RPMI8226 (cell line): ENCODE measurements around the gene SAMD13.

Experiments
- DNase-seq: peaks from one replicate; pipeline ENCODE4 v3.0.0-alpha.2; 2015

The SAMD13 gene

DNA sequence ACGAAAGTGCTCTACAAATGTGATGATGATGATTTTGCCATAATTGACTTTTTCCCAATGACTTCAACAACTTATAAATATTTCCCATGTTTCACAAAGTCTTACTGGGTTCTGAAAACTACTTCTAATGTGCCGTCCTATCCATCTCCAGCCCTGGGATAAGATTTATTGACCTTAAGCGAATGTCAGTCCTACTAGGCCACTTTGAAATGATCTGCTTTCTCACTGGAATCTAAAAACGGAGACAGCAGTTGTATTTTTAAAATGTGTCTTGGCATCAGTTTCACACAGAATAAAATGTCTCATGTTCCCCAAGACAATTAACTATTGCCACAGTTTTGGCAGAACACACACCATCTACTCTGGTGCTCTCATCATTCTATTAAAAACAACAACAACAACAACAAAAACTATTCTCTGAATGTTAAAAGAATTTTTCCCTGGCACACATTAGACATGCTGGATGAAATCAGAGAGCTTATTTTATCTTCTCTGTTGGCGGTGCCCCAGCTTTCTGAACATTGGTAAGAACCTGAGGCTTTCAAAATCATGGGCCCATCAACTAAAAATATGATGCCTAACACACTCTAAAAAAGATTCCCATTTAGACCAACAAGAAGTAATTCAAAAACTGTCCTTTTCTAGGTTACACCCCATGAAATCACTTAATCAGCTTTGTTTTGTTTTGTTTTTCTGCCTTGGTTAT, 73.6 kb downstream of the SAMD13 start:
- no peak for DNase-seq

DNA sequence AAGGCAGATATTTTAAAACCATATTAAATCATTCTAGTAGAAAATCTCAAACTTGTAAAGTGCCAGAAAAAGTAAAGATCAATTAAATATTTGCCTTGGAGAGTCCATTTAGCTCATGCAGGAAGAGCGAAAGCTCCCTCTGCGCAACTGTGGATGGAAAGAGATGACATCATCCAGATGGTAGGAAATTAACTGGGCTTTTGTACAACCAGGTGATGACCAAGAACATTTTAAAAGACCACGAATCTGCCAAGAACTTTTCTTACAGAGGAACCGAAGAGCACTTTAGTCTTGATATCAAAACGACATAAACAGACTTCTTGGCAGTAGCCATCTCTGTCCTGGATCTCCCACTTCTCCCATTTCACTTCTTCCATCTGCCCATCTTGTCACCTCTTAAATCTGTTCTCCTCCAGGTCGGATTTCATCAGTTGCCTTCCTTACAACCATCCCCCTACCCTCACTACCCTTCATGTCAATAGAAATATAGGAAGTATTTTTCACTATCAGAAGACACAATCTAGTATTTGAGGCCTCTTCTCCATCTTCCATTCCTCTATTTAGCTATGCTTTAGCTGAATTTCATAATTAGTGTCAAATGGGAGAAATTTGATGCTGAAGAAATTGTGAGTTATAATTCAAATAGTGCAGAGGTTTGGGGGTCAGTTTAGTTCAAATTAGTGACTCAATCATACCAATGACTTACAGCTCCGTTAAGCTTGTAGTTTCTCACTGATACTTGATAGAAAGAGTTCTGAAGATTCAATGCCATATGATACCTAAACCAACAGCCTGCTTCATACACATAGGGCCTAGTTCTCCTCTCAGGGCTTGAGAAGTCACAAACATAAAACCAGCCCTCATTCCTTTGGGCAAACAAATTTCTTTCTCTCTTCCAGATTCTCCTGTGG, 74.7 kb downstream of the SAMD13 start:
- DNase-seq: no peak

DNA sequence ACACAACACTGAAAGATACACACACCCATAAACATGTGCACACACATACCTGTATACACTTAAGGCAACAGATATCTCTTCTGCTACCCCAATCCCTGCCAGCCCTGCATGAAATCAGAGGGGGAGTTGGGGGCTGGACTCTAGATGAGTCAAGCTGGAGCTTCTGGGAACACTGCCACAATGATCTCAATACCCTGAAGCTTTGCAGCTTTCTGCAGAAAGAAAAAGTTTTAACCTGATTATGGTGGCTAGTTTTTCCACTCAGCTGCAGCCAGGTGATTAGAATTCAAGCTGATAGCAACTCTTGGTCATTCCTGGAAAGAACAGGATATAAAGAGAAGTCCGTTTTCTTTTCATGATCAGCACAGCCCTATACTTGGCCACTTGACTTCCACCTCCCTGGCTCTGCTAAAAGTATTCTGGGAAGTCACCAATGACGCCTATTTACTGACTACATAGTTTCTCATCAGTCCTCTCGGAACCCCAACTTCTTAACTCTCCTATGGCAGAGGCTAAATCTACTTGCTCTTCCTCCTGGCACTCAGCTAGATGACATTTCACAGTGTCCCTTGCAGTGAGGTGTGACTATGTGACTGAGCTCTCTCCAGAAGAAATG, 76.1 kb downstream of the SAMD13 start:
- DNase-seq: no peak

DNA sequence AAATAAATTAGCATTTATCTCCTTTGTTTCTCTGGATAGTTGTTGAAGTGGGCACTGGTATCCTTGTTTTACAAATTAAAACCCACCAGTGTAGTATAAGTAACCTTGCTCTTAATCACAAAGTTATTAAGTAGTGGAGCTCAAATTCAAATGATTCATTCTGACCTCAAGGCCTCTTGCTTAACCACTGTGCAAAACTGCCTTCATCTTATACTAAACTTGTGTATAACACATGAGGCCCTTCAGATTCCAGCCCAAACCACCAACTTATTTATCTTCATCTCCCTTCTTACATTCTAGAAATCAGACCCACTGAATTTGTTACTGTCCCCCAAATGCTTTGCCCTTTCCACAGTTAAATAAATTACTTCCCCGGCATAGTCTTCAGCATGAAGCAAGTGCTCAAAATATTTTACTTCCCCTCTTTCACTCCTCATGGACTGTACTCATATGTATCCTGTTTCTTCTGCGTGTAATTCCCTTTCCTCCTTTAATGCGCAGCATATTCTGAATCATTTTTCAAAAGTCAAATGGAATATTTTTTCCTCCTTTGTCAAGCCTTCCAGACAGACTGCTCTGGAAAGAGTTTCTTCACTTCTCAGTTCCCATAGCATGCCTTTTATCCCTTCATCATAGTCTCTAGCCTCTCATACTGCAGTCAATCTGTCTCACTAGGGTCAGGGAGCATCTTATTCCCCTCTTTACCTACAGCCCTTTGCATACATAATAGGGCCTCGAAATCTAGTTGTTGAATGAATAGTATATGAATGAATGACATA, 77.8 kb downstream of the SAMD13 start:
- no peak for DNase-seq

DNA sequence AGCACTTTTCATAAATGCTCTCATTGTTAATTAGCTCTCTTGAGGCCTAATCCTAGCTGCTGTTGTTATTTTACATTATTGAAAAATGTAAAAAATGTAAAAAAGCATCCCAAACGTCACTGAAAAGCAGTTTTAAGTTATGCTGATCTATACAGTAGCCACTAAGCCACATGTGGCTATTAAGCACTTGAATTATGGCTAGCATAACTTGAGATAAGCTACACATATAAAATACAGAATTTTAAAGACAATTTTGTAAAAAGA, 78.3 kb downstream of the SAMD13 start:
- no peak for DNase-seq

DNA sequence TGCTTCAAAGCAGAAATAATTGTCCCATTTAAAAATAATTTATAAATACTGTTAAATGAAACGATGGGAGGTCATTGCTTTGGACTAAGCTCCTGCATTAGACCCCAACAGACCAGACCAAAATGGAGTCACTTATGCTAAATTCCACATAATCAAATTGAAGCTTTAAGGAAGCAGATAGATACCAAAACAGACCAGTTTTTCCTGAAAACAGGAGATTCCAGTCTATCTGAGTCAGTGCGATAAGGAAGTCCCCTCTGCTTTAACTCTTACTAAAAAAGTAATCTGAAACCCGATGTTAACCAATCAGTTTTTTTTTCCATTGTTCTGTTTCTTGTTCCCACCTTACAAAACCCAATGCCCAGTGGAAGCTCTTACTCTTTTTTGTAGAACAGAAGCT, 80.6 kb downstream of the SAMD13 start:
- DNase-seq: no peak

DNA sequence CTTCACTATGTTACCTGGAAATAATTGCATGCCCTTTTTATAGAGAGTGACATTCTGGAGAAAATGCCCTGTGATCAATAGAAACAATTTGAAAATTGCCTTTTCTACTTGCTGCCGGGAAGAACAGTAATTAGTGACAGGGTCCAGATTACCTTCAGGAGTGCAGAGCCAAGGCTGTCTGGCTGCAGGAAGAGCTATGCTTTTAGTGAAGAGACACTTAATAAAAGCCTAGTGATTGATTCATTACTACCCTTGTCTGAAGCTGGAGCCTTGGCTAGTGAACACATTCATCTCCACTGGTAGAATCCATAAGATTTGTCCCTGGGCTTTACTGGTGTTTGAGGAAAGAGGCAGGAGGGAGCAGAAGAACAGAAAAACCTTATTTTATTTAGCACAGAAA, 83.8 kb downstream of the SAMD13 start:
- no peak for DNase-seq

DNA sequence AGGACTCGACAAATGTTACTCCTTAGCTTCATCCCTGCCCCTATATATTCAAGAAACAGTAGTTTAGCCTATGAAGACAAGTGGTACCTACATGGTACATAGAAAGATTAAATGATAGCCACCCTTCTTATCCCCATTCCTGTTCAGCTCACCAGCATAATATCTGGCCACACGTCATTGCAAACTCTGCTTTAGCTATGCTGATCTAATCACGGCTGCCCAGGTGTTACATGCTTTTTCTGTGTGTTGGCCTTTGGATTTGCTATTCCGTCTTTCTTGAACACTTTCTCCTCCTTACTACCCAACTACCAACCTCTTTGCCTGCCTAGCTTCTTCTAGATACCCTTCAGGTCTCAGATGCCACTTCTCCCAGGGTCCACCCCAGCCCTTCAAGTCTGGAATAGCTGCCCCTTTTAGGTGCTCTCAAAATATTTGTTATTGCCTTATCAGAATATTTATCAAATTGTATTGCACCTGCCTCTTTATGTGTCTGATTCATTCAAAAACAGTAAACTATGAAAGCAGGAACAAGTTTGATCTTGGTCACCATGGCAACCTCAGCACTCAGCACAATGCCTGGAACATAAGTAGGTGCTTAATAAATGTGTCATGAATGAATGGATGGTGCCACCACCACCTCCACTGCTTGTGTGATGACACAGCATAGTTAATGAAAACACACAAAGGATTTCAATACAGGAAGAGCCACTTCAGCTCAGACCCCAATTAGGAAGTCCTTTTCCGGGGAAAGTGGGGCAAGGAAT, 85.4 kb downstream of the SAMD13 start:
- no peak for DNase-seq

DNA sequence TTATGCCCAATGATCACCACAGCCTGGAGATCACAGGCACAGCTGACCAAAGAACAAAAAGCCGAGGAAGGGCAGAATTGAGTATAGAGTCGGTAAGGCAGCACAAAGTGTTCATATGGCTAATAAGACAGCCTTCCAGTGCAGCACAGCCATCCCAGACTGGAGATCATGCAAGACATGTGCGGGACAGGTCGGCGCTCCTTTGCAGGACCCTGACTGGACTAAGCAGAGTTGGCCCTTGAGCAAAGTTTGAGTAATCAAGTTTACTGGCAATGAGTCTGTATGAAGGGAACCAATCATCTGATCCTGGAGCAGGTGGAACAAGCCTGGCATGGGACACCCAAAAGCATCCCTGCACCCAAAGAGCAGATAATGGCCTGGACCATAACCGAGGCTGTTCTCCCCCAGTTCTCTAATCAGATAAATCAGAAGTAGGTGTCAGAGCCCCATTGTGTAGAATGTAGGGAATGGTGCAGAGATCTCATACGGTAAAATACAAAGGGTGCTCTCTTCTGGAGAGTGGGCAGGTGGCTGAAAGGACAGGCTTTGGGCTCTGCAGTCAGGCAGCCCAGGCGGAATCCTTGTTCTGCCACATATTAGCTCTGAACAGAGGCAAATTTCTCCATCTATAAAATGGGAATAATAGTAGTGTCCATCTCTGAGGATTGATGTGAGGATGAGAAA, 86.1 kb downstream of the SAMD13 start:
- no peak for DNase-seq

DNA sequence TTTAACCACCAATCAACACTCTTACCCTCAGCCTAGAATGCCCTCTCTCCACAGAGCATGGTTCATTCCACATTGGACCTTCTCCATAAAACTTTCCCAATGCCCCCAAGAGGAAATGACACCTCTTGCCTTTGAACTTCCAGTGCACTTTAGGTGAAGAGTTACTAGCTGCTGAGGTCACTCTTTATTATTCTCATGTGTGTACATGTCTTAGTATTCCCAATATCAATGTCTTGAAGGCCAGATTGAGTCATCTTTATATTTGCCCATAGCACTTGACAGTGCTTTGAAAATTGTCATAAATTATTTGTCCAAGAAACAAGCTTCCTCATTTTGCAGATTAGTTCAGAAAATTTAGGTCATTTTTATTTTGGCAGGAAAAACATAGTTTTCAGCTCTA, 88.7 kb downstream of the SAMD13 start:
- DNase-seq: no peak

DNA sequence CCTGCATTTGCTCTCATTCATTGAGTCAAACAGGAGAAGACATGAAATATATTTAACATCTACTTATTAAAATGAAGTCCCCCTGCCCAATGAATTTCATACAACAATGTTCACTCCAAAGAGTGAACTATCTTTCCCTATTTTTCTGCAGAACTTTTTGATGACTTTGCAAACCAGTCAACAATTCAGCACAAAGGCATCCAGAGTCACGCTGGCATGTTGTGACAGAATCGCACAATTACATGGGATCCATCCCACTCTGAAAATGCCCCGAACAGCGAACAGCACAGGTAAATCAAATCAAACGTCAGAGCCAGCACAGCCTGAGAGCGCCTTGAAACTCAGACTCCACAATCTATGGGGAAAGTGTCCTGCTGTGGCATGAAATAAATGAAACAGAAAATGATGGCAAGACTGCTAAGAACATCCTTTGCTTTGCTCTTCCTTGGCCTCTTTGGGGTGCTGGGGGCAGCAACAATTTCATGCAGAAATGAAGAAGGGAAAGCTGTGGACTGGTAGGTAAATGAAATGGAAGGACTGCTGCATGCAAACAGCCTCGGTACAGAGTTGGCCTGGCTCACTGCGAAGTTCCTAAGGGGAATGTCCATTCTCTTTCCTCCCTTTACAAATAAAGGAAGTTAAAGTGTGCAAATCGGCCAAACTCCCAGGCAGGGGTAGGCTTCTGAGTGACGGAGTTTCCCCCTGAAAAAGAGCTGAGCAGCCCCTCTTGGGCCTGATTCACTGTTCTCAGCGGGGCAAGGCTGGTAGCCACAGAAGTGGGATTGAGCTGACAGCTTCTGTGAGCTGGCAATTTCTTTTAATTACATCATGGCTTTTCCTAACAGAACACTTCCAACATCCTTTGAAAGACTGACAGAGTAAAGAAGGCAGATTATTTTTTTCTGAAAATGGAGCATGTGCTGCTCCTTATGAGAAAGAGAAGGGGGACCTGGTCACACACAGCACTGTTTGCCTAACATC, 97.0 kb downstream of the SAMD13 start, which contains the start of gene DNASE2B:
Gene DNASE2B, plus strand, starts transcription at position 310 of the 981 bp plus-strand sequence. Its CDS starts 81 bp downstream, at position 391.
- no peak for DNase-seq
